Measurements from ENCODE around the gene ANXA10.
"Not testable (repeated sequence)": the region's sequence is repeated elsewhere in the genome, so short reads cannot be mapped to it uniquely, and the experiment has no call there.

Gene ANXA10, protein sequence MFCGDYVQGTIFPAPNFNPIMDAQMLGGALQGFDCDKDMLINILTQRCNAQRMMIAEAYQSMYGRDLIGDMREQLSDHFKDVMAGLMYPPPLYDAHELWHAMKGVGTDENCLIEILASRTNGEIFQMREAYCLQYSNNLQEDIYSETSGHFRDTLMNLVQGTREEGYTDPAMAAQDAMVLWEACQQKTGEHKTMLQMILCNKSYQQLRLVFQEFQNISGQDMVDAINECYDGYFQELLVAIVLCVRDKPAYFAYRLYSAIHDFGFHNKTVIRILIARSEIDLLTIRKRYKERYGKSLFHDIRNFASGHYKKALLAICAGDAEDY

DNA sequence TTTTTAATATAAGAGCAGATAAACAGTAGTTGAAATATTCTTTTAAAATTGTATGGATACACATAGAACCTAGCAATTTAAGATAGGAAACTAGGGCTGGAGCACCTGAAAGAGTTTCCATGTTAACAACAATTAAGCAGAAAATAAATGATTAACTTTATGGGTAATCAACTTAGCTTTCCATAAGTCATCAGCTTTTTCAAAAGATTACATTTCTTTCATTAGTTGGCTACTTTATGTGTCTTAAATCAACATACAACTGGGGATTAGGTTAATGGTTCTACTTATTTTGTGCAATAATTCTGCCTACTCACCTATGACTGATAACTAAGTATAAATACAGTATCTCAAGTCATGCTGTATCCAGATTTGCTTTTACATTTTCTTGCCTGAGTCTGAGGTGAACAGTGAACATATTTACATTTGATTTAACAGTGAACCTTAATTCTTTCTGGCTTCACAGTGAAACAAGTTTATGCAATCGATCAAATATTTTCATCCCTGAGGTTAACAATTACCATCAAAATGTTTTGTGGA, at the start of gene ANXA10:
Gene ANXA10 (plus strand): TSS at position 362 of the 537 bp plus-strand sequence. CDS start 164 bp downstream, at position 526.
- no peak for DNase-seq

DNA sequence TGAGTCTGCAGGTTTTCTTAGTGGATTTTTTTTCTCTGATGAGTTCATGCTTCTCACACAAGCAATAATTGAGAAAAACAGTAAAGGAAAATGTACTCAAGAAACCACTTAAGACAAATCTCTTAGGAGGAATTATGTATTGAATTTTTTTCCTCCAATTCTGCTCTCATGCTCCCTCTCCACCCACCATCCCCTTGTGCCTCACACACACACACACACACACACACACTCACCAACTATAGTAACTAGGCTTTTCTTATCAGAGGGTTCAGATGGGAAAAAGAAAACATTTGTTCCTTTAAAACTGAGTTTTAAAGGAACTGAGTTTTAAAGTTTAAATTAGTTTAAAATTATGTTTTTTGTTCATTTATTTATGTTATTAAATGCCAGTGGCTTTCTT, 47.0 kb upstream of the ANXA10 start:
- no peak for DNase-seq

DNA sequence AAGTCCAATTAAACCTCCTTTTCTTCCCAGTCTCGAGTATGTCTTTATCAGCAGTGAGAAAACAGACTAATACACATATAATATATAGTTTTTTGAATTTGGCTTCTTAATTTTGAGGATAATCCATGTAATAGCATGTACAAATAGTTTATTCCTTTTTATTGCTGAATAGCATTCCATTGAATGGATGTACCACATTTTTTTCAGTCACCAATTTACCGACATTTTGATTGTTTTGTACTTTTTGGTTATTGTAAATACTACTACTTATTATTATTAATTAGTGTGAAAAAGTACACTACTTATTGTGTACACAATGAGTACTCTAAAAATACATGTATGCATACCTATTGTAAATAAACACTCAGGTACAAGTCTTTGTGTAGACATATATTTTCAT, 42.3 kb upstream of the ANXA10 start:
- DNase-seq: no peak

DNA sequence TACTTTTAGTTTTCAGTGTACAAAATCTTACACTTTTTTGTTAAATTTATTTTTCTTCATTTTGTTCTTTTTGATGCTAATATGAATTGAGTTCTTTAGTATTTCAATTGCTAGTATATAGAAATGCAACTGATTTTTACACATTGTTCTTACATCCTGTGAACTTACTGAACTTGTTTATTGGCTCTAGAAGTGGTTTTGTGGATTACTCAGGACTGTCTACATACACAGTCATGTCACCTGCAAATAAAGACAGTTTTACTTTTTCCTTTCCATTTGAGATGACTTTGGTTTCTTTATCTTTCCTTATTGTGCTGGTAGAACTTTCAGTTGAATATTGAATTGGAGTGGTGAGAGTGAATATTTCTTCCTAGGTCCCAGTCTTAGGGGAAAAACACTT, 40.8 kb upstream of the ANXA10 start:
- no peak for DNase-seq

DNA sequence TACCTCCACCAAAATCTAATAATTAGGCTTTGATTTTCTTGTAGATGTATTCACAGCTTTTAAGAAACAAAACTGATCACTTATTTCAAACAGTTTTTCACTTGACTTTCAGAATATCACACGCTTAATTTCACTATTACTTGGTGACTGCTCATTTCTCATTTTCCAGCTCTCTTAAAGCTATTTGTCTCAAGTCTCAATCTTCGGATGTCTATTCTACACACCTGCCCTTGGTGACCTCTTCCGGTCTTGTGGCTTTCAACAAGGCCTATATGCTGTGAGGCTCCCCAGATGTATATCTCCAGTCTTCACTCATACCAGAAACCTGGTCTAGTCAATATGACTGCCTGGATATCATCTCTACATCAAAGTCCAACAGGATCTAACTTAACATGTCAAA, 34.9 kb upstream of the ANXA10 start:
- DNase-seq: no peak

DNA sequence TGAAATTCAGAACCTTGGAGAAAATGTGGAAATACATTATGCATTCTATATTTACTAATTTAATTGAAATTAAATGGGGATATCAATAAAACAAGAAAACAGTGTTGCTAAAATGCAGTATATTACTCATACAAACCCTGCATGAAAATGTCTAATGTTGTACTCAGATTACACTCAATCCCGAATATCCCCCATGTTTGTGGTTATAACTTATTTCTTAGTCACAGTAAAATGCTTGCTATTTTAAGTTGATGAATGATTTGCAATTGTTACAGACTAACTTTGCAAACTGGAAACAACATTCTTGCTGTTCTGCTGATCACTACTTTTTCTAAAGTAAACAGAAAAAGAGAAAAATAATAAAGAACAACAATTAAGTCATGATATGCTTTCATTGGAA, 33.1 kb upstream of the ANXA10 start:
- DNase-seq: no peak

DNA sequence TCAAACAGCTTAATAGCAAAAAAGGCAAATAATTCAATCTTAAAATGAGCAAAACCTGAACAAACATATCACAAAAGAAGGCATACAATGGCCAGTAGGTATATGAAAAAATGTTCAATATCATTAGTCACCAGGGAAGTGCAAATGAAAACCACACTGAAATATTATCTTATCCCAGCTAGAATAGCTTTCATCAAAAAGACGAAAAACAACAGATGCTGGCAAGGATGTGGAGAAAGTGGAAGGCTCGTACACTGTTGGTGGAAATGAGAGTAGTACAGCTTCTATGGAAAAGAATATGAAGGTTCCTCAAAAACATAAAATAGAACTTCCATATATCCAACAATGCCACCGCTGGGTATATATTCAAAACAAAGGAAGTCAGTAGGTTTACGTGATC, 29.3 kb upstream of the ANXA10 start:
- no peak for DNase-seq

DNA sequence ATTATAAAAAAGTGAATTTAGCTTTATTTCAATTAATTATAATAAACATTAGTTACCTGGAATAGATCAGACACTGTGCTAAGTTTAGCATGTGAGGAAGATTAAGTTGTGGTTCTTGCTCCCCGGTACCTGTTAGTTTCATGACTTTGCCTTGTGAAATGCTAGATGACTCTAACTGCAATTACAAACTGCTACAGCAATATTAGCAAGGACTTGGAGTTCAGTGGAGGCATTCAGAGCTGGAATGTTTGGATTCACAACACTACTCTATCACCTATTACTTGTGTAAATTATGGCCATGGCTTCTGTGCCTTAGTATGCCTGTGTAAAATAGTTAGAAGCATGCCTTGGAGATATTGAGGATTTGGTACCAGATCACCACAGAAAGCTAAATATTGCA, 21.4 kb upstream of the ANXA10 start:
- no peak for DNase-seq

DNA sequence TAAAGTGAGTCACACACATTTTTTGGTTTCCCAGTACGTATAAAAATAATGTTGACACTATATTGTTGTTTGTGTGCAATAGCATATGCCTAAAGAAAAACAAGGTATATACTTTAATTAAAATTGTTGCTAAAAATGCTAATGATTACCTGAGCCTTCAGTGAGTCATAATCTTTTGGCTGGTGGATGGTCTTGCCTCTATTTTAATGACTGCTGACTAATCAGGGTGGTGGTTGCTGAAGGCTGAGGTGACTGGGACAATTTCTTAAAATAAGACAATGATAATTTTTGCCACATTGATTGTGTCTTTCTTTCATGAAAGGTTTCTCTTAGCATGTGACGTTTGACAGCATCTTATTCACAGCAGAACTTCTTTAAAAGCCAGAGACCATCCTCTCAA, 21.0 kb upstream of the ANXA10 start:
- no peak for DNase-seq

DNA sequence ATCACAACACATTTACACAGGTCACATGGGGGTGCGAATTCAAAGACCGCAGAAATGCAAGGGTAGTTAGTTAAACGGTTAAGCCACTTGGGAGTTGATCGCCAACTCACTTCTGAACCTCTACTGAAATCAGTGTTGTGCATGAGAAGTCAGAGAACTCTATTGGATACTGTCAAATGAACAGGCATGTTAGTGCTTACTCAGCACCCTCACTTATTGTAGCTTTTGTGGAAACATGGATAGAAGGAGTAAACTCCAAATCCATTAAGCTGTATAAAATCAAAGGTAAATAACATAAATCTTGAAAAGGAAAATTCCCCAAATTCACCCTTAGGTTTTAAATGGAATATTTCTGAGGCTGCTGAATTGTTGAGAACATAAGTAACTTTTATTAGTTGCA, 17.5 kb upstream of the ANXA10 start:
- DNase-seq: no peak

DNA sequence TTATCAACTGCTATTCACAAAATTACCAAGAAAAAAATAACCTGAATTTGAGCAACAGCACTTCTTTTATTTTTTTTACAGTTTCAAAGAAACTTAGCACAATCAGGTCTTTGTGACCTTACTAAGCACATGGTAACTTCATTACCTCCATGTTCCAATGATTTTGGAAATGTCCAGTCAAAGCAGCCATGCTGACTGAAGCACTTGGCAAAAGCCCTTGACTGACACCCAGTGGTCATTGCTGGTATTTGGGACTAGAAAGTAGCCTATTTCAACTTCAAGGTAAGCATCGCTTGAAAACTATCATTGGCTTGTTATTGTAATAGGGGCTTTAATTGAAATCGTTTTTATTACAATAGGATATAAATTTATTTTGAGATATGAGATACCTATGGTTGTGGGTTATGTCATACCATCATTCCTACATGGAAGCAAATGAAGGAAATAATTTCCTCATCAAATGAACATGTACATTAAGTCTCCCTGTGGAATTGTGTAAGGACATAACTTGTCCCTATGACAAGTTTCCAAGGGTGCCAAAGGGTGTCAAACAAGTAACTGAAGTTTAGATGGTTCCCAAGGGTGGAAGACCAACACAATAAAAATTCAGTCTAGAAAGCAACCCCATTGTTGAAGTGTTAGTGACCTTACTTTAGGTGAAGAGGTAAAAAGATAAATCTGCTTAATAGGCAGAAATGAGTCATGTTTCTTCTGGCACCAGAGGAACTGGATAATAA, 15.2 kb upstream of the ANXA10 start:
- DNase-seq: peak; percentile 2 to 7

DNA sequence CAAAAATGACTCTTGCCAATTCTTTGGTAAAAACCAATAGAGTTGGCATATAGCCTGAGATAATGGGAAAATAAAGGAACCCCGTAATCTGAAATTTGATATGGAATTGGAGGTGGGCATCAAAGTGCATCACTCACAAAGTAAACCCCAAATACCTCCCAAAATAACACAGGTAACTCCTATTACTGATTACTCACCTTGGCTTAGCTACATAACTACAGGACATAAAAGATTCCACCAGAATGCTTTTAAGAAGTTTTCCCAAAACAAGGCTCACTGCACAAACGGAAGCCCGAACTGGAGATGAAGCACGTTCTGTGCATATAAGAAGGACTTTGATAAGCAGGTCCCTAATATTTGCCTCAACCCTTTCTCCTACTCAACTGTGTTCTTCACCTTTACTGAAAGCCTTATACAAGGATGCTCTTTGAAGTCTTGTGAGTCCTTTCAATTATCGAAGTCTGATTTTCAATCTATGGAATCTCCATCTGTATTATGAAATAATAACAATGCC, 14.6 kb upstream of the ANXA10 start:
- DNase-seq: no peak

DNA sequence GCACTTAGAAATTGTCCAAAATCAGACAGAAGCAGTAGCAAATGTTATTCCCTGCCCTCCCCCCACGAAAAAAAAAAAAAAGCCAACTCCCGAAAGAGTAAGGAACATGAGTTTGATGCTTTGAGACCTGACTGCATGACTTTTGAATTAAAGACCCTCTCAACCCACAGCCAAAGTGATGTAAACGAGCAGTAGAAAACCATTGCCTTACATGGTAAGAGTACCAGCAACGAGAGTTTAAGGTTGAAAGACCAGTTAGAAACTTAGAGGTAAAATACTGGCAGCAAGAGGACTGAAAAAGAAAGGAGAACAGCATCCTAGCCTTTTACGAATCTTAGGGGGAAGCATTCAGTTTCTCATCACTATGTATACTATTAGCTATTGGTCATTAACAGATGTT, 10.0 kb upstream of the ANXA10 start:
- no peak for DNase-seq

DNA sequence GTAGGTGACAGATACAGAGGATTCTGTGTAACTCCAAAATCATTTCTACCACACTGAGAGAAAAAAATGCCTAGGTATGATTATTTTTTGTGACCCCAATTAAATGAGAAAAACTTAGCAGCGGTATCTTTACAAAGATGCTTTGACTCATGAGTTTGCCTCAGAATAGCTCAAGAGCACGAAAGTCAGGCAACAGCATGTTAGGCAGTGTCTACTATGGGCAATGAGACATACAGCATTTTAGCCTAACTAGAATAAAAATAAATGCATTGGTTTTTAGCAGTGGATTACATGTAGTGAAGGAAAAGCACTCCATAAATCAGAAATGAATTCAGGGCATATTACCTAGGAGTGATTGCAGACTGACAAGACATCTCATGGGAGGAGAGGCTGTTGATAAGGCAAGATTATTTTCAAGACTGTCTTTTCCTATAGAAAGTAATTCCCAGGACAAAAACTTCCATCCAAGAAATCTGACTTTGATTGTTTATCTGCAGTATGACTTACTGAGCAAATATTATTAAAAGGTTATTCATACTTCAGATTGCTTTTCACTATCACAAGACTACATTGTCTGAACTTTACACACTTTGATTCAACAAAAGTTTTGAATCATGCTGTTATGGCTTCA, 3.6 kb downstream of the ANXA10 start:
- no peak for DNase-seq

DNA sequence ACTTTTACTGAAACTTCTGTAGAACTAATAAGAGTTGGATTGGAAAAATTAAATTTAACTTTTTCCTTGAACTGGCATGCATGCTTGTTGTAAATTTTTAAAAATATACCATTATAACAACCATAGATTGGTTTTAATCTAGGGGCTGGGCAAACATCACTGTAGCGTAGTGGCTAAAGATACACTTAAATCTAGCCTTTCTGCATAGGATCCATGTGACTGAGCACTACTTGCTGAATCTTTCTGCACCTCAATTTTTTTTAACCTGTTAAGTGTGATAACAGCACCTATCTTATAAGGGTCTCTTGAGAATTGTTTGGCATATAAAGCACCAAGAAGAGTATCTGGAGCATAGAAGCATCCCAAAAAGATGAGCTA, 4.1 kb downstream of the ANXA10 start:
- DNase-seq: no peak

DNA sequence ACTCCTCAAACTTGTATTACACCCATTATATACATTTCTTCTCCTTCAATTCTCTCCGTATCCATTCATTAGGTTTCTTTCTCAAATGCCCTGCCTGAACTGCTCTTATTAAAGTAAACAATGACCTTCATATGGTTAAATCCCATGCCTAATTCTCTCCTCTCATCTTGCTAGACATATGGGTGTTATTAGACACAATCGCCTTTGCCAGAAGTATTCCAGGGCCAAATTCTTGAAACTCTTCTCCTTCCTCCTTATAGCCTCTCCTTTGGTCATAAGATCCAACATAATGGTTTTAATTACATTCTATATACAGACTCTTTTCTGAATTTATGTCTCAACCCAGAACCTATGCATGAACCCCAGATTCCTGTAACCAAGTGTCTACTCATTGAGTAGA, 4.8 kb downstream of the ANXA10 start:
- no peak for DNase-seq

DNA sequence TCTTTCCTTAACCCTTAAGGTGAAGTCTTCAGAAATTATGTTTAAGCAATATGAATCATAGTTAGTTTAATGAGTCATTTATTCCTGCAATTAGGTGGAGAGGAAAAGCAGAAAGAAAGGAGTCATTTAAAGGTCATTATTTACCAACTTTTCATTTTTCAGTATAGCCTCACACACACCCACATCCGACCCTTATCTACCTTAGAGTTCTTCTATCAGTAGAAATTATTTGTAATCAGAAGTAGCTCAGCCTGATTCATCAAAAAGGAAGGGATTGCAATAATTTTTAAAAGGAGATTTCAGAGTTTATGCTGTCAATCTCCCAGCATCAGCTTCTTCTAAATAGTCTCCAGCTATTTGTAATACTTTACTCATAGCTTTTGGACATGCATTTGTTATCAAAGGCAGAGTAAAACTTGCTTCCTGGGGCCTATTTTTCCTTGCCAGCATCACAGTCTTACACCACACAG, 5.9 kb downstream of the ANXA10 start:
- DNase-seq: no peak

DNA sequence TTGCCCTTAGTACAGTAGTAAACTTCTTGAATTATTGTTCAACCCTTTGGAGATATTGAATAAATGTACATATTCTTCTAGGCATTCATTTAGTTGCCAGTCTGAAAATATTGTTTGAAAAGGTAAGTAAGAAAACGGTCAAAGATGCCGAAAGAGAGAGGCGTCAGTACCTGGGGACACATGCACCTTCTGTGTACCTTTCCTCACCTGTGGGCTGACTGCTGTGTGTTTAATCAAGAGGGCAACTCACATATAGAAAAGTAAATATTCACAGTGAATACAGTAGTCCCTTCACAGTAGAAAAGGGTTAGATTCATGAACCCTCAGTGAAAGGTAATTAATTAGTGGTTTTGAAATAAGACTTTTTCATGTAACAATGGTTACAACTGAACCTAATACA, 6.9 kb downstream of the ANXA10 start:
- no peak for DNase-seq

DNA sequence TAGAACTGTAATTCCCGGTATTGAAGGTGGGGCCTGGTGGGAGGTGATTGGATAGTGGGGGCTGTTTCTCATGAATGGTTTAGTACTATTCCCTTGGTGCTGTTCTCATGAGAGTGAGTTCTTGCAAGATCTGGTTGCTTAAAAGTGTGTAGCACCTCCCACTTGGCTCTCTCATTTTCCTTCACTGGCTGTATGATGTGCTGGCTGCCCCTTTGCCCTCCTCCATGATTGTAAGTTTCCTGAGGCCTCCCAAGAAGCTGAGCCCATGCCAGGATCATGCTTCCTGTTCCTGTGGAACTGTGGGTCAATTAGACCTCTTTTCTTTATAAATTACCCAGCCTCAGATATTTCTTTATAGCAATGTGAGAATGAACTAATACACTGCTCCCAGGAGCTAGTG, 8.7 kb downstream of the ANXA10 start:
- DNase-seq: no peak

DNA sequence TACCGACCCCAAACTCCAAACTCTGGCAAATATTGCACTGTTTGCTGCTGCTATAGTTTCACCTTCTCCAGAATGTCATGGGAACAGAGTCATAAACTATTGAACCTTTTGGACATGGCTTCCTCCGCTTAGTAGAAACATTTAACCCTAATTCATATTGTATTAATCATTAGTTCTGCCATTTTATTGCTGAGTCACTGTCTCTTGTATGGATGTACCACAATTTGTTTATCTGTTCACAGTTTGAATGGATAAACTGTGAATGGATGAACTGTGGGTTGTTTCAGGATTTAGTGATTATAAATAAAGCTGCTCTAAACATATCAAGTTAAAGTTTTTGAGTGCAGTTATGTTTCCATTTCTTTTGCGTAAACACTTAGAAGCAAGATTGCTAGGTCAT, 10.1 kb downstream of the ANXA10 start:
- DNase-seq: no peak

DNA sequence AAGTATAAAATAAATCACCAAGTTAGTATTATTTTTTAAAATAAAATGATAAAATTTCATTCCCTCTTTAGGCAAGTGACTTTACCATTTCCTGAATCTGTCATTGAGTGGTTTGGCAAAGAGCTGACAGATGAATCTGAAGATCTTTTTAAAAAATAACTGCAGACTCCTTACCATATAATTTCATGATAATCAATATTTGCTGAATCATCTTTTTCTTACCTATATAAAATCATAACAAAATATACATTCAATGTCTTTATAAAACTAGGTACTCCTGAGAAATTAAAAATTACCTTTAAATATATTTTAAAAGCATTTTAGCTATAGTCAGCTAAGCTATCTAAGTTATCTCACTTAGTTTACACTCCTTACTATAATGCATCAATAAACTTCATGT, 17.2 kb downstream of the ANXA10 start:
- no peak for DNase-seq

DNA sequence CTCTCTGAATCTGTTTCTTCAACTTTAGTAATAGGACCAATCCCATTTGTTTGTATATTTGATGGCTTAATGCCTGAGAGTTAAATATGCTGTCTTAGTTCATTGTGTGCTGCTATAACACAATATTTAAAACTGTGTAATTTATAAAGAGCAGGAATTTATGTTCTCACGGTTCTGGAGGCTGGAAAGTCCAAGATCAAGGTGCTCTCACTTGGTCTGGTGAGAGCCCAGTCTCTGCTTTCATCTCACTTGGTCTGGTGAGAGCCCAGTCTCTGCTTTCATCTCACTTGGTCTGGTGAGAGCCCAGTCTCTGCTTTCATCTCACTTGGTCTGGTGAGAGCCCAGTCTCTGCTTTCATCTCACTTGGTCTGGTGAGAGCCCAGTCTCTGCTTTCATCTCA, 20.7 kb downstream of the ANXA10 start:
- not testable (repeated sequence) for DNase-seq

DNA sequence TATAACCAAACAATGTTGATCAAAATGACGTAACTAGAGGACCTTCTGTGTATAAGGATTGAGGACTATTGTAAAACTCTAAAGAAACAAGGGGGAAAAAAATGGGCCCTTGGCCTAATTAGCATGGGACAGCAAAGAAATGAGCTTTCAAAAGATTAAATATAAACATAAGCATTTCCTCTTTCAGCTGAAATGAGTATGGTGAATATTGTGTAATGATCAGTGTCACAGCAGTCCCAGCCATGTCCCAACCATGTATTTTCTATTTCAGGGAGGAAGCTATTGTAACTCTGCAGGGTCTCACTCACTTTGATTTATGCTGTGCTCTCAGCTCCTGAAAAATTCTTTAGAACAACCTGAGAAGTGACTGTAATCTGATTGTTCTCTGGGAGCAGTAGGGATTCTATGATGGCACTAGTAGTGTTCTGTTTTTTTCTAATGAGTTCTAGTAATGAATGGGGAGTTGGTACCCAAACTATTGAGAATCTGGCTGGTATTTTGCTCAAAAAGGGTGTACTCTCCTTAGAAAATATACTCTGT, 25.8 kb downstream of the ANXA10 start:
- no peak for DNase-seq
